Measurements from ENCODE around the gene ETS2. TPM values are rescaled to one million over a fixed set of nuclear protein-coding genes. Genes with fewer than 3 reads are reported as not detected.

ETS2 gene
- total and polyA plus RNA-seq, 12 donors, result 26.2 to 81.5 (median 43.8) TPM

- peaks cover 0 to 14% (median 0%) of the 10 kb centered on the region in 11 donors for H3K9me3 ChIP-seq
- no peak for DNase-seq
- no peak overlapping the region for H3K4me3 ChIP-seq
- peaks cover 0 to 79% (median 43%) of the 10 kb centered on the region in 9 donors for H3K4me1 ChIP-seq
- TF ChIP-seq CTCF (IDR thresholded peaks at IDR 0.05), result no peak
- whole genome bisulfite sequencing, 2 donors, result 74 to 83% methylated on average over 9 of the region's 9 CpGs
- intact Hi-C loops (cut with DNase I), result loop anchor here in 3 of 10 donors (5.0 kb wide), 2 partner anchors 85 to 165 kb away; no protein-coding TSS in a partner anchor
- peak in 2 of 8 donors; percentile 5 to 6 for ATAC-seq
- H3K36me3 ChIP-seq, result peaks cover 7 to 82% (median 76%) of the 10 kb centered on the region in 9 donors
- H3K27me3 ChIP-seq, result no peaks in the 10 kb centered on the region
- peak overlapping the region; percentile 29 to 87 (median 62) for H3K27ac ChIP-seq
Measured at GRCh38 chr21:38821959-38822682, 16.4 kb downstream of the ETS2 start.

GRCh38 chr21:38822778-38823238, 17.1 kb downstream of the ETS2 start:
- peaks cover 6 to 75% (median 70%) of the 10 kb centered on the region in 9 donors for H3K36me3 ChIP-seq
- peaks cover 0 to 73% (median 38%) of the 10 kb centered on the region in 9 donors for H3K4me1 ChIP-seq
- peaks cover 0 to 18% (median 0%) of the 10 kb centered on the region in 11 donors for H3K9me3 ChIP-seq
- no peak for TF ChIP-seq CTCF (IDR thresholded peaks at IDR 0.05)
- peak overlapping the region; percentile 29 to 87 (median 62) for H3K27ac ChIP-seq
- H3K4me3 ChIP-seq, result peak overlapping the region in 1 of 10 donors; percentile 0
- intact Hi-C loops (cut with DNase I), result loop anchor here in 3 of 10 donors (5.0 kb wide), 2 partner anchors 84 to 164 kb away; no protein-coding TSS in a partner anchor
- peak in 1 of 2 donors; percentile 34 for DNase-seq
- no peaks in the 10 kb centered on the region for H3K27me3 ChIP-seq
- ATAC-seq, result peak in 6 of 8 donors; percentile 19 to 65 (median 38)
- WGBS, 2 donors, result 59 to 68% methylated on average over 26 of the region's 26 CpGs

GRCh38 chr21:38823737-38824123, 18.0 kb downstream of the ETS2 start:
- no peaks in the 10 kb centered on the region for H3K27me3 ChIP-seq
- peaks cover 0 to 68% (median 38%) of the 10 kb centered on the region in 9 donors for H3K4me1 ChIP-seq
- peaks cover under 1 to 66% (median 60%) of the 10 kb centered on the region in 9 donors for H3K36me3 ChIP-seq
- intact Hi-C loops (cut with DNase I), result loop anchor here in 3 of 10 donors (5.0 kb wide), 2 partner anchors 84 to 164 kb away; no protein-coding TSS in a partner anchor
- WGBS, 2 donors, result 54 to 55% methylated on average over 3 of the region's 3 CpGs
- DNase-seq (no peak), ATAC-seq (peak in 4 of 8 donors; percentile 29 to 64 (median 58))
- TF ChIP-seq CTCF (IDR thresholded peaks at IDR 0.05), result no peak
- peak overlapping the region in 9 of 10 donors; percentile 17 to 87 (median 61) for H3K27ac ChIP-seq
- H3K9me3 ChIP-seq, result peaks cover 0 to 21% (median 0%) of the 10 kb centered on the region in 11 donors
- H3K4me3 ChIP-seq, result peak overlapping the region in 2 of 10 donors; percentile 0 to 4

- DNase-seq (no peak), ATAC-seq (peak in 5 of 8 donors; percentile 21 to 59 (median 38))
- intact Hi-C loops (cut with DNase I), result loop anchor here in 3 of 10 donors (5.0 kb wide), 2 partner anchors 83 to 163 kb away; no protein-coding TSS in a partner anchor
- H3K27me3 ChIP-seq, result no peaks in the 10 kb centered on the region
- WGBS, 2 donors, result 59 to 66% methylated on average over 19 of the region's 19 CpGs
- peaks cover 0 to 21% (median 0%) of the 10 kb centered on the region in 11 donors for H3K9me3 ChIP-seq
- peaks cover 0 to 63% (median 38%) of the 10 kb centered on the region in 9 donors for H3K4me1 ChIP-seq
- peaks cover 0 to 61% (median 55%) of the 10 kb centered on the region in 9 donors for H3K36me3 ChIP-seq
- H3K4me3 ChIP-seq, result peak overlapping the region in 1 of 10 donors; percentile 4
- TF ChIP-seq CTCF (IDR thresholded peaks at IDR 0.05), result no peak
- H3K27ac ChIP-seq, result peak overlapping the region in 9 of 10 donors; percentile 12 to 87 (median 61)
Measured at GRCh38 chr21:38824124-38824822, 18.5 kb downstream of the ETS2 start.
